Measurements from ENCODE around the gene MCIDAS. TPM values are rescaled to one million over a fixed set of nuclear protein-coding genes. Genes with fewer than 3 reads are reported as not detected.

Gene MCIDAS
- total RNA-seq, 1 experiment from 2014 or later, result 0.39 TPM

DNA sequence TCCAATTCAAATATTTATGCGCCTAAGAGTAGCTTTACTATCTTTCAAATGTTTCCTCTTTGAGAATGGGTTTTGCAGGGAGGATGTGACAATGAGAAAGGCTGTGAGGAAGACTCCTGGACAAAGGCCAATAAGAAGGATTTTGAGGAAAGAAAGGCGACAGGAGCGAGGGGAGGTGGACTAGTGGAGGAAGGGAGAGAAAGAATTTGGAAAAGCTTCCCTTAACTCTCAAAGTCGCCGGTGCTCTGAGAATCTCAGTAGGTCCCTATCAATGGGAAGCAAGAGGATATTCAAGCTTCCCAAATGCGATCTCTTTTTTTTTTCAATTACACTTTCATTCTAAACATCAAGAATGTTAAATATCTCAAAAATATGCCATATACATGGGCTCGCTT is 51.3 kb downstream of the MCIDAS start:
- no CpG with 5 or more reads among the region's 7 CpGs for WGBS (ENCODE audit: extremely low coverage, insufficient read length, low lambda C conversion rate)
- no peaks in the 10 kb centered on the region for H3K79me2 ChIP-seq (ENCODE audit: insufficient read depth, low read length)
- H3K9ac ChIP-seq (ENCODE audit: extremely low read depth, insufficient read length, low read length), result no peak overlapping the region
- H3K56ac ChIP-seq (ENCODE audit: insufficient read length, low read depth, low read length), result no peak overlapping the region
- H2AK5ac ChIP-seq (ENCODE audit: insufficient read length, low read length), result no peak overlapping the region
- no peak overlapping the region for H3T11ph ChIP-seq (ENCODE audit: low read length)
- H3K4me1 Mint-ChIP-seq, result peaks cover 24 to 31% of the 10 kb centered on the region in 2 experiments
- peaks cover 42% of the 10 kb centered on the region for H3K27me3 ChIP-seq (ENCODE audit: insufficient read depth, low read length)
- H2BK5ac ChIP-seq (ENCODE audit: insufficient read length, low read length), result no peak overlapping the region
- no peak overlapping the region for H3K18ac ChIP-seq (ENCODE audit: insufficient read length, low read depth, low read length)
- H2AFZ ChIP-seq (ENCODE audit: low read length), result no peak overlapping the region
- no peak overlapping the region for H3K14ac ChIP-seq (ENCODE audit: insufficient read depth, low read length)
- no peak overlapping the region for H2BK12ac ChIP-seq (ENCODE audit: insufficient read length, low read depth, low read length)
- H3K4me3 Mint-ChIP-seq, result peak overlapping the region; percentile 66 to 80
- peaks cover 6% of the 10 kb centered on the region for H3K23me2 ChIP-seq (ENCODE audit: insufficient read length, low read depth, low read length, poor library complexity, severe bottlenecking)
- H3K36me3 Mint-ChIP-seq (ENCODE audit: insufficient read depth in 1 of 3, low read depth in 3 of 3), result no peaks in the 10 kb centered on the region
- H3K4ac ChIP-seq (ENCODE audit: low read depth, low read length), result no peak overlapping the region
- no peaks in the 10 kb centered on the region for H4K20me1 ChIP-seq (ENCODE audit: control insufficient read depth, insufficient read depth, insufficient read length)
- no peak overlapping the region for H3K27ac ChIP-seq (ENCODE audit: insufficient read length, low read depth, low read length)
- no peaks in the 10 kb centered on the region for H3K79me1 ChIP-seq (ENCODE audit: insufficient read depth, low read depth, low read length, poor library complexity, severe bottlenecking)
- H3K27ac Mint-ChIP-seq, result no peak overlapping the region
- no peak overlapping the region for H4K5ac ChIP-seq (ENCODE audit: insufficient read length, low read depth, low read length)
- no peak overlapping the region for H4K91ac ChIP-seq (ENCODE audit: insufficient read length, low read depth, low read length)
- H3K4me2 ChIP-seq (ENCODE audit: insufficient read depth, insufficient read length, low read length), result peak overlapping the region; percentile 87
- DNase-seq, result no peak
- H3K27me3 Mint-ChIP-seq (ENCODE audit: low read depth), result peaks cover 95% of the 10 kb centered on the region
- TF ChIP-seq, protein P1, sequence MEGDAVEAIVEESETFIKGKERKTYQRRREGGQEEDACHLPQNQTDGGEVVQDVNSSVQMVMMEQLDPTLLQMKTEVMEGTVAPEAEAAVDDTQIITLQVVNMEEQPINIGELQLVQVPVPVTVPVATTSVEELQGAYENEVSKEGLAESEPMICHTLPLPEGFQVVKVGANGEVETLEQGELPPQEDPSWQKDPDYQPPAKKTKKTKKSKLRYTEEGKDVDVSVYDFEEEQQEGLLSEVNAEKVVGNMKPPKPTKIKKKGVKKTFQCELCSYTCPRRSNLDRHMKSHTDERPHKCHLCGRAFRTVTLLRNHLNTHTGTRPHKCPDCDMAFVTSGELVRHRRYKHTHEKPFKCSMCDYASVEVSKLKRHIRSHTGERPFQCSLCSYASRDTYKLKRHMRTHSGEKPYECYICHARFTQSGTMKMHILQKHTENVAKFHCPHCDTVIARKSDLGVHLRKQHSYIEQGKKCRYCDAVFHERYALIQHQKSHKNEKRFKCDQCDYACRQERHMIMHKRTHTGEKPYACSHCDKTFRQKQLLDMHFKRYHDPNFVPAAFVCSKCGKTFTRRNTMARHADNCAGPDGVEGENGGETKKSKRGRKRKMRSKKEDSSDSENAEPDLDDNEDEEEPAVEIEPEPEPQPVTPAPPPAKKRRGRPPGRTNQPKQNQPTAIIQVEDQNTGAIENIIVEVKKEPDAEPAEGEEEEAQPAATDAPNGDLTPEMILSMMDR (conservative IDR thresholded peaks at IDR 0.05), result no peak
- H3K23ac ChIP-seq (ENCODE audit: insufficient read length, low read depth, low read length), result no peak overlapping the region
- no peak overlapping the region for H4K8ac ChIP-seq (replicated peaks; ENCODE audit: insufficient read length, low read depth, low read length)
- no peak overlapping the region for H2BK120ac ChIP-seq (ENCODE audit: low read depth, low read length, poor library complexity, severe bottlenecking)
- H2BK15ac ChIP-seq (ENCODE audit: low read depth, low read length), result no peak overlapping the region
- H3K9me3 Mint-ChIP-seq, result peaks cover 0 to 6% of the 10 kb centered on the region in 2 experiments; a peak in 2 of 5 replicates
- no peak overlapping the region for H2BK20ac ChIP-seq (ENCODE audit: low read depth, low read length, poor library complexity, severe bottlenecking)
- H3K9me3 ChIP-seq (ENCODE audit: control insufficient read depth, low read depth, low read length), result no peaks in the 10 kb centered on the region
- H3K4me1 ChIP-seq (ENCODE audit: insufficient read depth, low read length), result no peaks in the 10 kb centered on the region
